ENCODE data around the gene ANKRD13D.

ANKRD13D gene

DNA sequence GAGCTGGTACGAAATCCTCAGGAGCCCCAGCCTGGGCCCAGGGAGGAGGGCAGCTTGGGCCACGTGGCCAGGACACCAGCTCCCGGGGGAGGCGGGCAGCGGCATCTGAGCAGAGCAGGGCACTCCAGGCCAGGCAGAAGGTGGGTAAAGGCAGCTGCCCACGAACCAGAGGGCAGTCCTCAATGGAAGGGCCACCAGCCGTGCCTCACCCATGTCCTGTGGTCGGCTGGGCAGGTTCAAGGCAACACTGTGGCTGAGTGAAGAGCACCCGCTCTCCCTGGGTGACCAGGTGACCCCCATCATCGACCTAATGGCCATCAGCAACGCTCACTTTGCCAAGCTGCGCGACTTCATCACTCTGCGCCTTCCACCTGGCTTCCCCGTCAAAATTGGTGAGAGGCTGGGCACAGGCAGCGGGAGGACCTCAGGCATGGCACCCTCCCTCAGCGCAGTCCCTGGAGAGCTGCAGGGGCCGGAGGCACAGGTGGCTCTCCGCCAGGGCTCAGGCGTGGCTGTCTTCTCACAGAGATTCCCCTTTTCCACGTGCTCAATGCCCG is 11.7 kb downstream of the ANKRD13D start:
- Histone ChIP-seq H3K4me2 (ENCODE audit: low read length) (no peak overlapping the region), H3K79me2 (ENCODE audit: control insufficient read depth, insufficient read depth, low read length, poor library complexity) (peaks cover 10% of the 10 kb centered on the region)
- WGBS (ENCODE audit: extremely low coverage, insufficient coverage, insufficient read length): no CpG with 5 or more reads among the region's 22 CpGs

DNA sequence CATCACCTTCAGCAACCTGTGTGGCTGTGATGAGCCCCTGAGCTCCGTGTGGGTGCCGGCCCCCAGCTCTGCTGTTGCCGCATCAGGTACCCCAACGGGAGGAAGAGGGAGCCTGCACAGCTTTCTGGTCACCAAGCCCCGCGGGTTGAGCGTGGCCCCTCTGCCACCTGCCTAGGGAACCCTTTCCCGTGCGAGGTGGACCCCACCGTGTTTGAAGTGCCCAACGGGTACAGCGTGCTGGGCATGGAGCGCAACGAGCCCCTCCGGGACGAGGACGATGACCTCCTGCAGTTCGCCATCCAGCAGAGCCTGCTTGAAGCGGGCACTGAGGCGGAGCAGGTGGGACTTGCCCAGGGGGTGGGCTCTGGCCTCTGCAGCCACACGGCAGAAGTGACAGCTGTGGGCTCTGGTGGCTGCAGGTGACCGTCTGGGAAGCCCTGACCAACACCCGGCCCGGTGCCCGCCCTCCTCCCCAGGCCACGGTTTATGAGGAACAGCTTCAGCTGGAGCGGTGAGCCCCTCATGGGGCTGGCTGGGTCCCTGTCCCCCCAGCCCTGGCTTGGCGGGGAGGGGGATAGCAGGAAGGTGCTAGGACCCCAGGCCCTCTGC is 12.3 kb downstream of the ANKRD13D start:
- no peak overlapping the region for H4K91ac ChIP-seq (ENCODE audit: low read depth, low read length)
- H3K4ac ChIP-seq (ENCODE audit: low read depth, low read length): no peak overlapping the region
- H3K14ac ChIP-seq (ENCODE audit: low read length): no peak overlapping the region
- peaks cover 23 to 29% of the 10 kb centered on the region in 2 experiments for H3K4me1 ChIP-seq (ENCODE audit: control insufficient read depth in 1 of 2, insufficient read depth in 2 of 2, low read length in 2 of 2)
- no peak overlapping the region for H2AK5ac ChIP-seq (ENCODE audit: low read length)
- H3K9me3 ChIP-seq (ENCODE audit: insufficient read depth, low read depth, low read length): peaks cover 5% of the 10 kb centered on the region
- H3K4me3 ChIP-seq (ENCODE audit: low read depth, low read length): no peak overlapping the region
- H3K4me2 ChIP-seq (ENCODE audit: low read length): no peak overlapping the region
- peaks cover 10% of the 10 kb centered on the region for H3K79me2 ChIP-seq (ENCODE audit: control insufficient read depth, insufficient read depth, low read length, poor library complexity)
- H3K23ac ChIP-seq (ENCODE audit: low read length): no peak overlapping the region
- H4K8ac ChIP-seq (ENCODE audit: low read depth, low read length): no peak overlapping the region
- no peak overlapping the region for H2BK120ac ChIP-seq (ENCODE audit: insufficient read depth, low read length, poor library complexity)
- H2BK5ac ChIP-seq (ENCODE audit: low read depth, low read length, poor library complexity): no peak overlapping the region
- H4K12ac ChIP-seq (ENCODE audit: low read depth, low read length): no peak overlapping the region
- no CpG with 5 or more reads among the region's 28 CpGs for WGBS (ENCODE audit: extremely low coverage, insufficient coverage, insufficient read length)
- no peak overlapping the region for H3K18ac ChIP-seq (ENCODE audit: low read length)
- peaks cover 22% of the 10 kb centered on the region for H3K79me1 ChIP-seq (ENCODE audit: low read length)
- H2BK12ac ChIP-seq (ENCODE audit: low read length): no peak overlapping the region
- no peaks in the 10 kb centered on the region for H3K27me3 ChIP-seq (ENCODE audit: insufficient read depth, low read length)
- no peak overlapping the region for H3K27ac ChIP-seq (ENCODE audit: low read depth, low read length)
- no peak overlapping the region for H2AFZ ChIP-seq (ENCODE audit: insufficient read depth, low read length, poor library complexity)
- DNase-seq: no peak
- peaks cover 42 to 45% of the 10 kb centered on the region in 2 experiments for H3K36me3 ChIP-seq (ENCODE audit: control insufficient read depth in 1 of 2, insufficient read depth in 2 of 2, low read length in 2 of 2)
- no peak overlapping the region for H3K9ac ChIP-seq (ENCODE audit: low read length)

More for the DNA sequence above, 11.7 kb downstream of the ANKRD13D start:
- no peak overlapping the region for H2BK12ac ChIP-seq (ENCODE audit: low read length)
- H2BK5ac ChIP-seq (ENCODE audit: low read depth, low read length, poor library complexity): no peak overlapping the region
- H3K9me3 ChIP-seq (ENCODE audit: insufficient read depth, low read depth, low read length): peaks cover 5% of the 10 kb centered on the region
- peaks cover 22% of the 10 kb centered on the region for H3K79me1 ChIP-seq (ENCODE audit: low read length)
- no peak overlapping the region for H4K12ac ChIP-seq (ENCODE audit: low read depth, low read length)
- H3K14ac ChIP-seq (ENCODE audit: low read length): no peak overlapping the region
- H2AK5ac ChIP-seq (ENCODE audit: low read length): no peak overlapping the region
- H4K91ac ChIP-seq (ENCODE audit: low read depth, low read length): no peak overlapping the region
- no peak overlapping the region for H3K27ac ChIP-seq (ENCODE audit: low read depth, low read length)
- no peak for DNase-seq
- no peaks in the 10 kb centered on the region for H3K27me3 ChIP-seq (ENCODE audit: insufficient read depth, low read length)
- no peak overlapping the region for H3K9ac ChIP-seq (ENCODE audit: low read length)
- no peak overlapping the region for H2AFZ ChIP-seq (ENCODE audit: insufficient read depth, low read length, poor library complexity)
- H3K18ac ChIP-seq (ENCODE audit: low read length): no peak overlapping the region
- peaks cover 42 to 45% of the 10 kb centered on the region in 2 experiments for H3K36me3 ChIP-seq (ENCODE audit: control insufficient read depth in 1 of 2, insufficient read depth in 2 of 2, low read length in 2 of 2)
- peaks cover 23 to 29% of the 10 kb centered on the region in 2 experiments for H3K4me1 ChIP-seq (ENCODE audit: control insufficient read depth in 1 of 2, insufficient read depth in 2 of 2, low read length in 2 of 2)
- H3K4ac ChIP-seq (ENCODE audit: low read depth, low read length): no peak overlapping the region
- no peak overlapping the region for H4K8ac ChIP-seq (ENCODE audit: low read depth, low read length)
- H2BK120ac ChIP-seq (ENCODE audit: insufficient read depth, low read length, poor library complexity): no peak overlapping the region
- H3K4me3 ChIP-seq (ENCODE audit: low read depth, low read length): no peak overlapping the region
- no peak overlapping the region for H3K23ac ChIP-seq (ENCODE audit: low read length)

DNA sequence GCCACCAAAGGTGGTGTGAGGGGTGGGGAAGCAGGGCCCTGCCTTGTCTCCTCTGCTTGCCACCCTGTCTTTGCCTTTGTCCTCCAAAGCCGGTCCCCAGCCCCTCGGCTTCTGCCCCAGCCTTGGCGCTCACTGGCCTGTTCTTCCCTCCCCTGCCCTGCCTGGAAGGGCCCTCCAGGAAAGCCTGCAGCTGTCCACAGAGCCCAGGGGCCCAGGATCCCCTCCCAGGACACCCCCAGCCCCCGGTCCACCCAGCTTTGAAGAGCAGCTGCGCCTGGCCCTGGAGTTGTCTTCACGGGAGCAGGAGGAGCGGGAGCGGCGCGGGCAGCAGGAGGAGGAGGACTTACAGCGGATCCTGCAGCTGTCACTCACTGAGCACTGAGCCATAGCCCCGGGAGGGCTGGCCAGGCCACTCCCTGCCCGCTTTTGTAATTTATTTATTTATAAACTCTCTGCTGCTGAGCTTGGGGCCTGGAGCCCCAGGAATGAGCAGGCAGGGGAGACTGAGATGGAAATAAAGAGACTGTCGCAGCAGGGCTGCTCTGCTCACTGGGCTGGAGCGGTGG is 12.9 kb downstream of the ANKRD13D start:
- DNase-seq: peak; percentile 65 to 72
- Histone ChIP-seq H3K18ac (ENCODE audit: low read length) (peak overlapping the region; percentile 32), H3K4ac (ENCODE audit: low read depth, low read length) (no peak overlapping the region), H3K79me1 (ENCODE audit: low read length) (peaks cover 22% of the 10 kb centered on the region), H3K27me3 (ENCODE audit: insufficient read depth, low read length) (no peaks in the 10 kb centered on the region), H3K27ac (ENCODE audit: low read depth, low read length) (peak overlapping the region; percentile 74), H4K91ac (ENCODE audit: low read depth, low read length) (peak overlapping the region; percentile 79), H3K23ac (ENCODE audit: low read length) (no peak overlapping the region), H3K79me2 (ENCODE audit: control insufficient read depth, insufficient read depth, low read length, poor library complexity) (peaks cover 10% of the 10 kb centered on the region), H2AFZ (ENCODE audit: insufficient read depth, low read length, poor library complexity) (peak overlapping the region; percentile 48), H4K12ac (ENCODE audit: low read depth, low read length) (peak overlapping the region; percentile 57), H4K8ac (ENCODE audit: low read depth, low read length) (peak overlapping the region; percentile 72), H2BK12ac (ENCODE audit: low read length) (no peak overlapping the region), H2BK5ac (ENCODE audit: low read depth, low read length, poor library complexity) (no peak overlapping the region), H2BK120ac (ENCODE audit: insufficient read depth, low read length, poor library complexity) (no peak overlapping the region), H3K4me1 (ENCODE audit: control insufficient read depth in 1 of 2, insufficient read depth in 2 of 2, low read length in 2 of 2) (peaks cover 23 to 29% of the 10 kb centered on the region in 2 experiments), H3K36me3 (ENCODE audit: control insufficient read depth in 1 of 2, insufficient read depth in 2 of 2, low read length in 2 of 2) (peaks cover 44 to 46% of the 10 kb centered on the region in 2 experiments), H3K9me3 (ENCODE audit: insufficient read depth, low read depth, low read length) (peaks cover 5% of the 10 kb centered on the region), H3K4me2 (ENCODE audit: low read length) (peak overlapping the region; percentile 97), H3K14ac (ENCODE audit: low read length) (no peak overlapping the region), H3K4me3 (ENCODE audit: low read depth, low read length) (no peak overlapping the region), H3K9ac (ENCODE audit: low read length) (peak overlapping the region; percentile 36), H2AK5ac (ENCODE audit: low read length) (peak overlapping the region; percentile 5)
- no CpG with 5 or more reads among the region's 15 CpGs for WGBS (ENCODE audit: extremely low coverage, insufficient coverage, insufficient read length)

DNA sequence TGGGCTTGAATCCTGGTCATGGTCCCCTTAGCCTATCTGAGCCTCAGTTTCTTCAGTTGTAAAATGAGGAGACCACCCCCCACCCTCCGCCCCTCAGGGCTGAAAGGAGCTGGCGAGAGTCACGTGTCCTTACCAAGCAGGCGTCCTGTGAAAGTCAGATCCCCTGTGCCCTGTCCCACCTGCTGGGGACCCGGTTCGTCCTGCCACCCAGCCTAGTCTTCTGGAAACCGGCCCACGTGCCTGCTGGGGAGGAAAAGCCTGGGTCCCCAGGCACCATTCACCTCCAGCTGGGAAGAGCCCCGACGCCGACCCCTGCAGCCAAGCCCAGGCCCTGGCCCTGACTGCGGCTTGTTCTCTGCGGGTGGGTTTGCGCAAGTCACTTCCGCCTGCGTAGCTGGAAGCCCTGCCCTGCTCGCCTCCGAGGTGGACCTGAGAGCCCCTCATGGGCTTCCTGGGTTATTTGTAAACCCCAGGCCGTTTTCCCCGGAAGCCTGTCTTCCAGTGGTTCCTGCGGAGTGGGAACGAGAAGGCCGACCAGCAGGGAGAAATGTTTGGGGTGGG is 13.5 kb downstream of the ANKRD13D start:
- peak overlapping the region; percentile 72 for H4K8ac ChIP-seq (ENCODE audit: low read depth, low read length)
- H3K27me3 ChIP-seq (ENCODE audit: insufficient read depth, low read length): no peaks in the 10 kb centered on the region
- peaks cover 10% of the 10 kb centered on the region for H3K79me2 ChIP-seq (ENCODE audit: control insufficient read depth, insufficient read depth, low read length, poor library complexity)
- peaks cover 5% of the 10 kb centered on the region for H3K9me3 ChIP-seq (ENCODE audit: insufficient read depth, low read depth, low read length)
- peak overlapping the region; percentile 95 for H3K4me3 ChIP-seq (ENCODE audit: low read depth, low read length)
- no CpG with 5 or more reads among the region's 23 CpGs for WGBS (ENCODE audit: extremely low coverage, insufficient coverage, insufficient read length)
- H3K4me2 ChIP-seq (ENCODE audit: low read length): peak overlapping the region; percentile 97
- H3K4ac ChIP-seq (ENCODE audit: low read depth, low read length): peak overlapping the region; percentile 57
- peaks cover 23 to 29% of the 10 kb centered on the region in 2 experiments for H3K4me1 ChIP-seq (ENCODE audit: control insufficient read depth in 1 of 2, insufficient read depth in 2 of 2, low read length in 2 of 2)
- H3K36me3 ChIP-seq (ENCODE audit: control insufficient read depth in 1 of 2, insufficient read depth in 2 of 2, low read length in 2 of 2): peaks cover 50 to 51% of the 10 kb centered on the region in 2 experiments
- no peak overlapping the region for H3K23ac ChIP-seq (ENCODE audit: low read length)
- peak overlapping the region; percentile 41 for H3K18ac ChIP-seq (ENCODE audit: low read length)
- peak overlapping the region; percentile 79 for H3K14ac ChIP-seq (ENCODE audit: low read length)
- H2BK5ac ChIP-seq (ENCODE audit: low read depth, low read length, poor library complexity): peak overlapping the region; percentile 74
- H2BK12ac ChIP-seq (ENCODE audit: low read length): no peak overlapping the region
- peak overlapping the region; percentile 48 for H2AFZ ChIP-seq (ENCODE audit: insufficient read depth, low read length, poor library complexity)
- H3K9ac ChIP-seq (ENCODE audit: low read length): no peak overlapping the region
- peak; percentile 80 to 87 for DNase-seq
- H4K91ac ChIP-seq (ENCODE audit: low read depth, low read length): peak overlapping the region; percentile 79
- H2AK5ac ChIP-seq (ENCODE audit: low read length): peak overlapping the region; percentile 73
- H3K27ac ChIP-seq (ENCODE audit: low read depth, low read length): peak overlapping the region; percentile 74
- peak overlapping the region; percentile 73 for H4K12ac ChIP-seq (ENCODE audit: low read depth, low read length)
- peaks cover 22% of the 10 kb centered on the region for H3K79me1 ChIP-seq (ENCODE audit: low read length)
- H2BK120ac ChIP-seq (ENCODE audit: insufficient read depth, low read length, poor library complexity): peak overlapping the region; percentile 52
